Esophagus squamous epithelium (tissue), 5 donors: ENCODE data around the gene OR2T4. TPM values are rescaled to one million over a fixed set of nuclear protein-coding genes. Genes with fewer than 3 reads are reported as not detected.

Experiments used
- DNase-seq: peaks from one replicate; lab custom pipeline; 2025; lab: John Stamatoyannopoulos, UW
- H3K27ac ChIP-seq, 4 donors: fragments of 200-600 bp; sonication (generic); one replicate each; pipeline ENCODE4 v1.5.1; 2016 to 2019; ENCODE audit warnings: mild to moderate bottlenecking in 1 of 4
- H3K27me3 ChIP-seq, 4 donors: fragments of 200-600 bp; sonication (generic); 1 replicate in 3 of 4; 2 replicates in 1 of 4; pipeline versions ENCODE4 v1.5.1 to v1.6.0; 2017 to 2021; ENCODE audit warnings: antibody characterized with exemption in 1 of 4
- H3K36me3 ChIP-seq, 3 donors: fragments of 200-600 bp; sonication (generic); one replicate each; pipeline ENCODE4 v1.5.1; 2016 to 2019
- H3K4me1 ChIP-seq, 3 donors: fragments of 200-600 bp; sonication (generic); one replicate each; pipeline ENCODE4 v1.5.1; 2017 to 2019
- H3K4me3 ChIP-seq, 4 donors: fragments of 200-600 bp; sonication (generic); 1 replicate in 3 of 4; 2 replicates in 1 of 4; pipeline ENCODE4 v1.5.1; 2016 to 2019; ENCODE audit warnings: mild to moderate bottlenecking in 2 of 4, moderate library complexity in 1 of 4
- H3K9me3 ChIP-seq, 3 donors: fragments of 200-600 bp; sonication (generic); one replicate each; pipeline ENCODE4 v1.5.1; 2016 to 2019
- CTCF ChIP-seq, 6 experiments: fragments of 450-650 bp in 4 of 6; fragments of 200-600 bp in 2 of 6; sonication (generic) in 2 of 6; IDR thresholded peaks; one replicate each; pipeline ENCODE4 v1.5.1; 2016 to 2019; ENCODE audit warnings: antibody characterized with exemption in 6 of 6, mild to moderate bottlenecking in 4 of 6, moderate library complexity in 4 of 6
- POLR2A ChIP-seq, 4 donors: fragments of 450-650 bp; IDR thresholded peaks; one replicate each; pipeline ENCODE4 v1.6.1; 2017; ENCODE audit warnings: antibody characterized with exemption in 4 of 4, mild to moderate bottlenecking in 4 of 4, moderate library complexity in 3 of 4
- WGBS, 2 donors: methylation state at CpG; one replicate each; pipeline ENCODE4 v1.1.5; 2018; 5-methylcytosine and 5-hydroxymethylcytosine counted together
- intact Hi-C: fragments of 100-400 bp; cut with DNase I; formaldehyde crosslinking; loops from one replicate; pipeline ENCODE4 v1.15.0; 2022
- total RNA-seq, 4 donors: library from RNA; depleted of rRNA; stranded (reverse); fragments of >200 nt; gene quantifications; one replicate each; pipeline ENCODE4 v1.1.0, GENCODE V29; 2016
- donor health status: DM: yes; HTN: yes; CAD: no.

OR2T4 gene, protein sequence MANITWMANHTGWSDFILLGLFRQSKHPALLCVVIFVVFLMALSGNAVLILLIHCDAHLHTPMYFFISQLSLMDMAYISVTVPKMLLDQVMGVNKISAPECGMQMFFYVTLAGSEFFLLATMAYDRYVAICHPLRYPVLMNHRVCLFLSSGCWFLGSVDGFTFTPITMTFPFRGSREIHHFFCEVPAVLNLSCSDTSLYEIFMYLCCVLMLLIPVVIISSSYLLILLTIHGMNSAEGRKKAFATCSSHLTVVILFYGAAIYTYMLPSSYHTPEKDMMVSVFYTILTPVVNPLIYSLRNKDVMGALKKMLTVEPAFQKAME
- total RNA-seq: not detected

GRCh38 chr1:248361121-248361715 lies at the start of gene OR2T4:
Gene OR2T4, plus strand, starts transcription at chr1:248361665. Its CDS starts 0 bp downstream, at chr1:248361665.
- DNase-seq: no peak
- no peaks in the 10 kb centered on the region for H3K4me1 ChIP-seq
- no peaks in the 10 kb centered on the region for H3K27me3 ChIP-seq
- WGBS, 2 donors: 23 to 43% methylated on average over 3 of the region's 3 CpGs
- intact Hi-C loops: no loop called here
- no peaks in the 10 kb centered on the region for H3K9me3 ChIP-seq
- TF ChIP-seq CTCF (IDR thresholded peaks at IDR 0.05): no peak
- TF ChIP-seq POLR2A (IDR thresholded peaks at IDR 0.05): no peak
- H3K4me3 ChIP-seq: no peak within 1 kb of the TSS
- no peak within 1 kb of the TSS for H3K27ac ChIP-seq
- H3K36me3 ChIP-seq: no peaks in the 10 kb centered on the region

DNA sequence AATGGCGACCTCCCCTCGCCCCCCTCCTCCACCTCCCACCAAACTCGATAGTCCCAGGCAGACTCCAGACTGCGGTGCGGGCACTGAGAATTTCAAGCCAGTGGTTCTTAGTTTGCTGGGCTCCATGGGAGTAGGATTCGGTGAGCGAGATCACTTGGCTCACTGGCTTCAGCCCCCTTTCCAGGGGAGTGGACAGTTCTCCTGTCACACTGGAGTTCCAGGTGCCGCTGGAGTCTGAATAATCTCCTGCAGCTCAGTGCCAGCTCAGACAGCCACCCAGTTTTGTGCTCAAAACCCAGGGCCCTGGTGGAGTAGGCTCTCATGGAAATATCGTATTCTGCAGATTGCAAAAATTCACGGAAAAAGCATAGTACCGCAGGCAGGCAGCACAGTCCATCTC lies 44.7 kb upstream of the OR2T4 start:
- Histone ChIP-seq H3K4me1 (no peaks in the 10 kb centered on the region), H3K27me3 (no peaks in the 10 kb centered on the region), H3K4me3 (no peak overlapping the region), H3K27ac (no peak overlapping the region), H3K36me3 (no peaks in the 10 kb centered on the region), H3K9me3 (peaks cover 0 to 27% (median 0%) of the 10 kb centered on the region in 3 donors)
- TF ChIP-seq POLR2A (IDR thresholded peaks at IDR 0.05): no peak
- no peak for TF ChIP-seq CTCF (IDR thresholded peaks at IDR 0.05)
- no peak for DNase-seq
- intact Hi-C loops: no loop called here
- WGBS, 2 donors: 64 to 78% methylated on average over 4 to 6 of the region's 11 CpGs

GRCh38 chr1:248324468-248324867 lies 37.0 kb upstream of the OR2T4 start, which contains the start of gene OR2M7:
Gene OR2M7, minus strand, starts transcription at chr1:248324568. Its CDS starts 0 bp downstream, at chr1:248324568.
- H3K4me3 ChIP-seq: no peak within 1 kb of the TSS
- H3K27me3 ChIP-seq: no peaks in the 10 kb centered on the region
- H3K27ac ChIP-seq: no peak within 1 kb of the TSS
- intact Hi-C loops: no loop called here
- no peaks in the 10 kb centered on the region for H3K4me1 ChIP-seq
- no peak for TF ChIP-seq CTCF (IDR thresholded peaks at IDR 0.05)
- TF ChIP-seq POLR2A (IDR thresholded peaks at IDR 0.05): no peak
- no peaks in the 10 kb centered on the region for H3K36me3 ChIP-seq
- no peak for DNase-seq
- H3K9me3 ChIP-seq: no peaks in the 10 kb centered on the region
- WGBS, 2 donors: 90 to 94% methylated on average over 1 of the region's 1 CpG

DNA sequence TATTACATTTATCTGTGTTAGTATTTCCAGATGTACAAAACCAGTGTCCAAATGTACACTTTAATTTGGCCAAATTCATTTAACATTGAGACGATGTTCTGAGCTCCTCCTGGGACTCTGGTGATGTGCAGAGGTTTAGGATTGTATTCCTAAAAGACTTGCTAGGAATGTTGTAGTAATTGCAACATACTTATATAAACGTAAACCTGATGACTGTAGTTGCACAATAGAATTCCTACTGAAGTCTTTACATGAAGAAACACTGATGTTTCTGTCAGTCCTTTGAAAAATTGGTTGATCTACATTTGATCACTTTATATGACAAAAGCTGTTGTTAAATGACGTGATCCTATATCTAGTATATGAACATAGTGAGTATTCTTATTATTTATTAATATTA lies 18.0 kb upstream of the OR2T4 start:
- DNase-seq: no peak
- H3K4me3 ChIP-seq: no peak overlapping the region
- whole genome bisulfite sequencing, 2 donors: 33 to 47% methylated on average over 3 of the region's 3 CpGs
- TF ChIP-seq CTCF (IDR thresholded peaks at IDR 0.05): no peak
- TF ChIP-seq POLR2A (IDR thresholded peaks at IDR 0.05): no peak
- H3K9me3 ChIP-seq: no peaks in the 10 kb centered on the region
- no peak overlapping the region for H3K27ac ChIP-seq
- H3K4me1 ChIP-seq: no peaks in the 10 kb centered on the region
- H3K36me3 ChIP-seq: no peaks in the 10 kb centered on the region
- no peaks in the 10 kb centered on the region for H3K27me3 ChIP-seq
- intact Hi-C loops: no loop called here

DNA sequence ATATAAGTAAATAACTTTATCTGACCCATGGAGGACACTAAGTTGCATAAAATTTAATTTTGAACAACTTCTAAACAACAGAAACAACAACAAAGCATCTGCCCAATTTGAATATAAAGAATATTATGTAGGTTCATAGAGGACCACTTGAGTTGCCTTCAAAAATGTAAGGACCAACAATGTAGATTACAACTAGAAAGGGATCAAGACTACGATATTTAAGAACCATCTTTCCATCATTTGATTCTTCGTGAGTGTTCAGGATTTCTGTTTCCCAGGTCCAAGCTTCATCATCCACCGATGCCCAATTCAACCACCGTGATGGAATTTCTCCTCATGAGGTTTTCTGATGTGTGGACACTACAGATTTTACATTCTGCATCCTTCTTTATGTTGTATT lies 13.0 kb upstream of the OR2T4 start, which contains the start of gene OR14C36:
TSS of gene OR14C36 (plus strand) at position 301 of the 400 bp plus-strand sequence. CDS start at position 301, 0 bp downstream.
- Histone ChIP-seq H3K9me3 (no peaks in the 10 kb centered on the region), H3K27me3 (no peaks in the 10 kb centered on the region), H3K4me1 (no peaks in the 10 kb centered on the region), H3K36me3 (no peaks in the 10 kb centered on the region), H3K4me3 (no peak within 1 kb of the TSS), H3K27ac (no peak within 1 kb of the TSS)
- WGBS, 2 donors: 65 to 68% methylated on average over 4 of the region's 4 CpGs
- no peak for DNase-seq
- intact Hi-C loops: no loop called here
- TF ChIP-seq CTCF (IDR thresholded peaks at IDR 0.05): no peak
- no peak for TF ChIP-seq POLR2A (IDR thresholded peaks at IDR 0.05)
